GM19372 (cell line): Measurements from ENCODE around the gene RAB5IF.
A peak's percentile ranks its signal among the peaks of the same experiment; 100 is the strongest.
"Not testable (repeated sequence)": the region's sequence is repeated elsewhere in the genome, so short reads cannot be mapped to it uniquely, and the experiment has no call there.

Experiments used
- ATAC-seq: cut with Tn5 transposase; IDR thresholded peaks from one replicate; pipeline ENCODE4 v1.9.1; 2021; ENCODE audit warnings: mild to moderate bottlenecking, low read depth, moderate library complexity; ENCODE audit not compliant: unreplicated experiment

Gene RAB5IF

DNA sequence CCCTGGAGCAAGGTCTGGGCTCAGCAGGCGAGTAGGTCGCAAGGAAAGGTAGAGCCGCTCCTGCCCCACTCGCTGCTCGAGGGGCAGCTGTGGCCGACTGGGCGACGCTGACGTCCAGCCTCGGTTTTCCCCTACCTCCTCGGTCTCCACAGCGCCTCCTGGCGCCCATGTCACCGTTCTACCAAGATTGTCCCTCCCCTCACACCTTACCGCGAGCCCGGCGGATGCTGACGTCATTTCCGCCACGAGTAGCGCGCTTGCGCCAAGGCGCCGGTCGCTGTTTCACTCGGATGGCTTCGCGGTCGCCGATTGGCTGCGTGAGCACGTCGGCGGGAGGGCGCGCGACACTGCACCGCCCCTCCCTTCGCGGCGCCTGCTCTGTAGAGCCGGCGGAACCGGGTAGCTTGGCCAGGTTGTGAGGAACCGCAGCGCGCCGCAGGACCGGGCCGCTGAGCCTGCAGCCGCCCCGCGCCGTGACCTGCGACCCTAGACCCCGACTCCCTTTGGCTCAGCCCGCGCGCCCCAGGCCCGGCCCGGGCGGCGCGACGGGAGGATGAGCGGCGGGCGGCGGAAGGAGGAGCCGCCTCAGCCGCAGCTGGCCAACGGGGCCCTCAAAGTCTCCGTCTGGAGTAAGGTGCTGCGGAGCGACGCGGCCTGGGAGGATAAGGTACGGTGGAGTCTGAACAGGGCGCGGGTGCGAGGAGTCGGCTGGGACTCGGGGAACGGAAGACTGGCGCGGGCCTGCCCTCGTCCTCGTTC, at the start of gene RAB5IF:
TSS of gene RAB5IF (plus strand) at position 381 of the 759 bp plus-strand sequence. CDS start at position 554, 173 bp downstream.
- ATAC-seq: peak; percentile 86

- no peak for ATAC-seq
These were observed 42.9 kb upstream of the RAB5IF start for GRCh38 chr20:36562724-36563123.

DNA sequence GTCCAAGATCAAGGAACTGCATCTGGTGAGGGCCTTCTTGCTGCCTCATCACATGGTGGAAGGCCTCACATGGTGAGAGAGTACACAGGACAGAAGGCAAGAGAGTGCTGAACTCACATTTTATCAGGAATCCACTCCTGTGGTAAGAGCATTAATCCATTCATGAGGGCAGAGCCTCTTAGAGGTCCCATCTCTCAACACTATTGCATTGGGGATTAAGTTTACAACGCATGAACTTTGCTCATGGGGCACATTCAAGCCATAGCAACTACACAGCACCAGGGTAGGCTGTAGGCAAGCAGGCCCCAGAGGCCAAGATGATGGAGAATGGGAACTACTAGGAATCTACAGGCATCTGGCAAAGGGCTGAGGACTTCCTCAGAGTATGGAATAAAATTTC, 42.2 kb upstream of the RAB5IF start:
- no peak for ATAC-seq

GRCh38 chr20:36564078-36564725, 41.4 kb upstream of the RAB5IF start:
- not testable (repeated sequence) for ATAC-seq

DNA sequence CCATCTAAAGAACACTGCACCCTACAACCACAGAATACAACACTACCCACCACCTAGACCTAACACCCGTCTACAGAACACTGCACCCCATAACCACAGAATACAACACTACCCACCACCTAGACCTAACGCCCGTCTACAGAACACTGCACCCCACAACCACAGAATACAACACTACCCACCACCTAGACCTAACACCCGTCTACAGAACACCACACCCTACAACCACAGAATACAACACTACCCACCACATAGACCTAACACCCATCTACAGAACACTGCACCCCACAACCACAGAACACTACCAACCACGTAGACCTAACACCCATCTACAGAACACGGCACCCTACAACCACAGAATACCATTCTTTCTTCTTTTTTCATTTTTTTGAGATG, 40.9 kb upstream of the RAB5IF start:
- not testable (repeated sequence) for ATAC-seq

DNA sequence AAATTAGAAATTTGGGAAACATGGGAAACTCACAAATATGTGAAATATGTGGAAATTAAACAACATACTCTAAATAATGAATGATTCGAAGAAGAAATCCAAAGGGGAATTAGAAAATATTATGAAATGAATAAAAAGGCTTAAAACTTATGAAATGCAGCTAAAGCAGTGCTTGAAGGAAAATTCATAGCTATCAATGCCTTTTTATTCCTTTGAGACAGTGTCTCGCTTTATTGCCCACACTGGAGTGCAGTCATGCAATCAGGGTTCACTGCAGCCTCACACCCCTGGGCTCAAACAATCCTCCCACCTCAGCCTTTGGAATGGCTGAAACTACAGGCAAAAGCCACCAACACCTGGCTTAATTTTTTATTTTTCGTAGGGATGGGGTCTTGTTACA, 40.1 kb upstream of the RAB5IF start:
- ATAC-seq: no peak

DNA sequence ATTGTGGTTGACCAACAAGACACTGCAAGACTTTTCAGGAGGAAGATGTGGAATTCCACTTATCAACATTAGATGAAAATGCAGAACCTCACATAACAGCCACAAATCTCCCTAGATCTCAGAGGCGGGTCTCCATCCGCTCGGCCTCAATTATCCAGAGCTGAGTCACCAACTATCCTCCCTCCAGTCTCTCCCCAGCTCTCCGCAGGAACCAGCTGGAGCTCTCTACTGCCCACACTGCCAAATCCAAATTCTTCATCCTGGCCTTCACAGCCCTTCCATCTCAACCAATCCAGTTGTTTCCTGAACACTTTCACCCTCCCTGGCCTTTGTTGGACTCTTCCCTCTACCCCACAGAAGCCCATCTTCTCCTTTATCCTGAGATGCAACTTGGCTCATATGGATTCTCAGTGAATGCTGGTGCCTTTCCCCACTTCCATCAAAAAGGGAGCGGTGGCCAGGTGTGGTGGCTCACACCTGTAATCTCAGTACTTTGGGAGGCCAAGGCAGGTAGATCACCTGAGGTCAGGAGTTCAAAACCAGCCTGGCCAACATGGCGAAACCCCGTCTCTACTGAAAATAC, 35.6 kb upstream of the RAB5IF start:
- no peak for ATAC-seq

GRCh38 chr20:36571564-36572504, 33.7 kb upstream of the RAB5IF start:
- ATAC-seq: no peak

- peak; percentile 16 for ATAC-seq
These were observed 32.9 kb upstream of the RAB5IF start for GRCh38 chr20:36572701-36573102.

DNA sequence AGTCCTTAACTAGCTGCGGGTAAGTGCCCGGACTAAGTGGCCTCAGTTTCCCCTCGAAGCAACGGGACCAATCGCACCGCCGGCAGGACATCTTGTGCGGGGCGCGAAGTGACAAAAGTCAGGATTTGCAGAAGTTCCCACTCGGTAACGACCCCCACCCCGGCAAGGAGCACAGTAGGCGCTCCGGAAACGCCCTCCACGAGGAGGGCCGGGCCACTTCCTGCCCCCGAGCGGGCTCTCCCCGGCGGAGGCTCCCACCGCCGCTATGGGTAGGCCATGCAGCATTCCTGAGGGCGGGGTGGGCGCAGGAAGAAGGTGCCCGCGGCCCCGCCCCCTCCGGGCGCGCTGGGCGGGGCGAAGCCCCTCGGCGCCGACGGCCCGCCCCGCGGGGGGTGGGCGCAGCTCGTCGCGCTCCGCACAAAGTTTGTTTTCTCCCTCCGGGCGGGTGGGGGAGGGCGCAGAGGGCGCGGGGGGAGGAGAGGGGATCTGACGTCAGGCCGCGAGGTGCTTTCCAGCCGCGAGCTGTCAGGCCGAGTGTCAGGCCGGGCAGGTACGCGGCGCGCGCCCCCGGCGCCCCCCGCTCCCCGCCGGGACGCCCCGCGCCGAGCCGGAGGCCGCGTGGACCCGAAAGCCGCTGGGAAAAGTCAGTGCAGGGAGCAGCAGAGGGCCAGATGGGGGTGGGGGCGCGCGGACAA, 32.3 kb upstream of the RAB5IF start, which contains the start of gene TGIF2:
TSS of gene TGIF2 (plus strand) at position 495 of the 695 bp plus-strand sequence. CDS start 5,178 bp downstream, outside the sequence.
- ATAC-seq: peak; percentile 73

GRCh38 chr20:36573798-36574365, 31.7 kb upstream of the RAB5IF start:
- no peak for ATAC-seq

DNA sequence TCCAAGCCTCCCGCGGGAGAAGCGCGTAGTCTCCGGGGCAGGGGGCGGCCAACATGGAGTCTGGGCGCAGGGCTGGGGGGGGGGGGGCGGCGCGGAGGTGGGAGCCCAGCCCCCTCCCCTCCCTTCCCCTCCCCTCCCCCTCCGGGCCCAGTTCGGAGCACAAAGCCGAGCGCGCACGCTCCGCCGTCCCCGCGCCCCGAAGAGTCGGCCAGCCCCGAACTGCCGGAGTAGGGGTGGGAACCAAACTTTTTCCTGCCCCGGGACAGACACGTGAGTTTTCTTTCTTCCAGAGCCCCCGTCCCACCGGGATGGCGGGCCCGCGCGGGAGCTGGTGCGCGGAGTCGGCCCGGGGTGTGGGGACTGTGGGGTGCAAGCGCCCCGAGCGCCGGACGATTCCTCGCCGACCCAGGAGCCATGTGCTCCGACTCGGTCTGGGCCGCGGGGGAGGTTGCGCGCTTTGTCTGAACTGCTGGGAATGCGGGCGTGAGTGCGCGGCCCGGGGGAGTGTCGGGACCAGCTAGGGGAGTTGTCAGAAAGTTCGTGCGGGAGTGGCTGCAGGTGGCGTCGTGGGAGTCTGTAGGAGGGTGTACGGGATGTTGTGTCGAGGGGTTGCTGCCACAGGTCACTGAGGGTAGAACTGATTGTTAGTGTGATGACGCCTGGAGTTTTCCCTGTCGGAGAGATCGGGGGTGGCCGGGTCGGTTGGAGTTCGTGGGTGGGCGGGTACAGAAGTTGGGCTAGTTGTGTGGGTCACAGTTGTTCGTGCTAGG, 31.0 kb upstream of the RAB5IF start:
- no peak for ATAC-seq

DNA sequence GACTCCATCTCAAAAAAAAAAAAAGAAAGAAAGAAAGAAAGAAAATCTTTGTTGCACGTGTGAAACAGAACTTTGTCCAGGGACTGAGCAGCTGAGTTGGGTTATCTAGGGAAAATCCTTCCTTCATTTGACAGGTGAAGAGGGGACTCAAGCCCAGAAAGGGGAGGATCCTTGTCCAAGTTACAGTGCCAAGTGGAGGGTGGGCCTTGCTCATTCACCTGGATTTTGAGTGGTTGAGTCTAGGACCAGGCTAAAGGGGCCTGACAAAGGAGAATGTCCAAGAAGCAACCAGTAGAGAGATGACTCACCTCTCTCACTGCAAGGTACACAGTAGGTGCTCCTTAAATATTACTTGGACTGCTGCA, 29.5 kb upstream of the RAB5IF start:
- ATAC-seq: no peak

GRCh38 chr20:36578356-36579041, 27.1 kb upstream of the RAB5IF start:
- ATAC-seq: no peak

DNA sequence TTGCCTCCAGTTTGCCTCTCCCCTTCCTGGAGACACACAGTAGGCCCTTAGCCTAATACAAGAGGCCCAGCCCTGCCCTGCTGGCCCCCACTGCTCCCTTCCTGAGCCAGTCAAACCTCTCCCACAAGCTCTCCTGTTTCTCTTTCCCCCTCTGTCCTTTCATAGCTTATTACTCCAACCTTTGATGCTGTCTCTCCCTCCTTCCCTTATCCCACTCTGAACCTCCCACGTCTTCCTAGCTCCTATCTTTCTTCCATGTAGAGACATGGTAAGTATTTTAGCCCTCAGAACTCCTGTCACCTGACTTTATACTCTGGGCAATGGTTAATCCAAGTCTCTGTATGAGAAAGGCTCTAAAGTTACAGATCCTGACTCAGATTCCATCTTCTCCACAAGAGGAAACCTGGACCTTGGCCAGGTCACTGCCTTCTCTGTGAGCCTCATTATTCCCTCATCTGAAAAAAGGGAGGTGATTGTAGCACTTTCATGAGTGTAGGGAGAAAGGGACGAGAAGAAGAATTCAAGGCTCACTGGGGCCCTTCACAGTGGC, 25.5 kb upstream of the RAB5IF start:
- ATAC-seq: no peak

GRCh38 chr20:36582322-36582721, 23.3 kb upstream of the RAB5IF start:
- ATAC-seq: no peak

- no peak for ATAC-seq
These were observed 22.8 kb upstream of the RAB5IF start for GRCh38 chr20:36582821-36583220.

GRCh38 chr20:36584018-36584481, 21.5 kb upstream of the RAB5IF start:
- no peak for ATAC-seq
